GM18498 (cell line): ENCODE data around the gene APOBEC3A.
"Not testable (repeated sequence)": the region's sequence is repeated elsewhere in the genome, so short reads cannot be mapped to it uniquely, and the experiment has no call there.

ENCODE experiments used
- ATAC-seq: cut with Tn5 transposase; IDR thresholded peaks from one replicate; pipeline ENCODE4 v1.9.1; 2021; ENCODE audit warnings: mild to moderate bottlenecking, moderate library complexity; ENCODE audit not compliant: unreplicated experiment

APOBEC3A gene

GRCh38 chr22:38957808-38958650, 620 bp downstream of the APOBEC3A start:
- ATAC-seq = no peak

GRCh38 chr22:38958651-38958943, 1.2 kb downstream of the APOBEC3A start:
- ATAC-seq = not testable (repeated sequence)

- ATAC-seq = no peak
These were observed 2.2 kb downstream of the APOBEC3A start for GRCh38 chr22:38959590-38959989.

GRCh38 chr22:38960673-38961072, 3.3 kb downstream of the APOBEC3A start:
- not testable (repeated sequence) for ATAC-seq

GRCh38 chr22:38963291-38963738, 5.9 kb downstream of the APOBEC3A start:
- ATAC-seq = not testable (repeated sequence)

- no peak for ATAC-seq
These were observed 6.5 kb downstream of the APOBEC3A start for GRCh38 chr22:38963872-38964271.

GRCh38 chr22:38964306-38964705, 6.9 kb downstream of the APOBEC3A start:
- ATAC-seq = no peak

GRCh38 chr22:38964989-38965388, 7.6 kb downstream of the APOBEC3A start:
- ATAC-seq = no peak

GRCh38 chr22:38965614-38966379, 8.4 kb downstream of the APOBEC3A start:
- ATAC-seq = no peak

GRCh38 chr22:38966380-38966702, 8.9 kb downstream of the APOBEC3A start:
- no peak for ATAC-seq

GRCh38 chr22:38966942-38967341, 9.5 kb downstream of the APOBEC3A start:
- ATAC-seq = no peak

- ATAC-seq = no peak
These were observed 10.3 kb downstream of the APOBEC3A start for GRCh38 chr22:38967451-38968450.

- ATAC-seq = no peak
These were observed 11.4 kb downstream of the APOBEC3A start for GRCh38 chr22:38968801-38969200.

GRCh38 chr22:38970551-38970950, 13.1 kb downstream of the APOBEC3A start:
- no peak for ATAC-seq

- ATAC-seq = no peak
These were observed 13.8 kb downstream of the APOBEC3A start for GRCh38 chr22:38971202-38971601.

- ATAC-seq = no peak
These were observed 14.4 kb downstream of the APOBEC3A start for GRCh38 chr22:38971791-38972190.

GRCh38 chr22:38972558-38972957, 15.1 kb downstream of the APOBEC3A start:
- no peak for ATAC-seq

- ATAC-seq = no peak
These were observed 16.1 kb downstream of the APOBEC3A start for GRCh38 chr22:38973289-38974169.

GRCh38 chr22:38974170-38974825, 16.9 kb downstream of the APOBEC3A start:
- no peak for ATAC-seq

- no peak for ATAC-seq
These were observed 17.4 kb downstream of the APOBEC3A start for GRCh38 chr22:38974826-38975175.
